Keratinocyte (primary cell): ENCODE data around the gene DENND1A. TPM values are rescaled to one million over a fixed set of nuclear protein-coding genes. Genes with fewer than 3 reads are reported as not detected.

ENCODE experiments used
- DNase-seq: peaks from one replicate; pipeline ENCODE4 v3.0.0-alpha.2; 2011; ENCODE audit warnings: low read depth, missing footprints, low spot score
- FAIRE-seq: peaks from 2 replicates; lab custom pipeline; 2011; peaks lifted over from hg19 to GRCh38; lab: Jason Lieb, UNC
- H2AFZ ChIP-seq: 2 replicates; pipeline ENCODE4 v1.6.0; 2012; ENCODE audit warnings: low read length, control low read depth, inconsistent platforms; ENCODE audit not compliant: control insufficient read depth
- H3K27ac ChIP-seq: 2 replicates; pipeline ENCODE4 v1.5.1; 2011; ENCODE audit warnings: low read length; ENCODE audit not compliant: control insufficient read depth, insufficient read depth
- H3K27me3 ChIP-seq: 3 replicates; pipeline ENCODE4 v1.6.0; 2011; ENCODE audit warnings: low read length; ENCODE audit not compliant: control insufficient read depth, insufficient read depth; ENCODE audit errors: extremely low read depth
- H3K36me3 ChIP-seq, 2 experiments: 2 replicates in 1 of 2; 3 replicates in 1 of 2; pipeline ENCODE4 v1.5.1; 2011; ENCODE audit warnings: low read length in 2 of 2, mild to moderate bottlenecking in 1 of 2; ENCODE audit not compliant: control insufficient read depth in 2 of 2, insufficient read depth in 2 of 2; ENCODE audit errors: extremely low read depth in 1 of 2
- H3K4me1 ChIP-seq: 3 replicates; pipeline ENCODE4 v1.5.1; 2011; ENCODE audit warnings: low read length; ENCODE audit not compliant: control insufficient read depth, insufficient read depth; ENCODE audit errors: extremely low read depth
- H3K4me2 ChIP-seq: 3 replicates; pipeline ENCODE4 v1.6.0; 2011; ENCODE audit warnings: low read depth, low read length; ENCODE audit not compliant: control insufficient read depth, insufficient read depth; ENCODE audit errors: extremely low read depth
- H3K4me3 ChIP-seq, 3 experiments: fragments of 200-600 bp in 1 of 3; sonication (generic) in 1 of 3; 2 replicates in 2 of 3; 3 replicates in 1 of 3; pipeline ENCODE4 v1.5.1; 2011 to 2016; ENCODE audit warnings: low read length in 3 of 3, mild to moderate bottlenecking in 3 of 3, control low read depth in 2 of 3, inconsistent platforms in 1 of 3, low read depth in 1 of 3, mixed read lengths in 1 of 3, mixed run types in 1 of 3, moderate library complexity in 1 of 3; ENCODE audit not compliant: control insufficient read depth in 2 of 3, insufficient read depth in 2 of 3; ENCODE audit errors: extremely low read depth in 1 of 3
- H3K79me2 ChIP-seq: 2 replicates; pipeline ENCODE4 v1.6.0; 2012; ENCODE audit warnings: low read length; ENCODE audit not compliant: control insufficient read depth, insufficient read depth
- H3K9ac ChIP-seq: 3 replicates; pipeline ENCODE4 v1.6.0; 2011; ENCODE audit warnings: low read length; ENCODE audit not compliant: control insufficient read depth, insufficient read depth; ENCODE audit errors: extremely low read depth
- H3K9me1 ChIP-seq: 3 replicates; pipeline ENCODE4 v1.6.0; 2011; ENCODE audit warnings: low read length; ENCODE audit not compliant: control insufficient read depth, insufficient read depth; ENCODE audit errors: extremely low read depth
- H3K9me3 ChIP-seq: 2 replicates; pipeline ENCODE4 v1.5.1; 2012; ENCODE audit warnings: low read depth, low read length; ENCODE audit not compliant: control insufficient read depth
- H4K20me1 ChIP-seq: 3 replicates; pipeline ENCODE4 v1.6.0; 2011; ENCODE audit warnings: low read length; ENCODE audit not compliant: control insufficient read depth, insufficient read depth; ENCODE audit errors: extremely low read depth
- EZH2 ChIP-seq: IDR thresholded peaks from one replicate; pipeline ENCODE4 v1.6.1; 2012; ENCODE audit warnings: inconsistent platforms, mild to moderate bottlenecking, low read length, moderate library complexity
- dilution Hi-C: fragments of 300-500 bp; cut with MboI; formaldehyde crosslinking; loops from one replicate; pipeline ENCODE4 v1.7.0; 2020; ENCODE audit warnings: low sequenced_read_pairs; ENCODE audit not compliant: extremely low pct_ligation_motif_present
- polyA plus RNA-seq, 5 experiments: library from polyadenylated mRNA; depleted of rRNA in 3 of 5; stranded (reverse) in 3 of 5; stranded (forward) in 1 of 5; unstranded in 1 of 5; fragments of >200 nt; gene quantifications; 1 replicate in 1 of 5; 2 replicates in 3 of 5; 3 replicates in 1 of 5; pipeline versions ENCODE4 v1.2.1 to v1.2.3, GENCODE V29; 2011 to 2012; ENCODE audit warnings: missing spikeins in 2 of 5, low read depth in 1 of 5, low replicate concordance in 1 of 5
- TF ChIP-seq, protein P1 (sequence below), 3 experiments: IDR thresholded peaks in 1 of 3; conservative IDR thresholded peaks in 1 of 3; optimal IDR thresholded peaks in 1 of 3; 2 replicates in 2 of 3; 3 replicates in 1 of 3; pipeline versions ENCODE3 to v1.5.1; 2011; ENCODE audit warnings: low read length in 3 of 3, mild to moderate bottlenecking in 3 of 3, moderate library complexity in 2 of 3, control low read depth in 1 of 3, inconsistent platforms in 1 of 3; ENCODE audit not compliant: insufficient read depth in 2 of 3; ENCODE audit errors: extremely low read depth in 1 of 3

The DENND1A gene
- polyA plus RNA-seq, 1 donor (not counting 4 experiments of a cell fraction or from before 2014, with no cell fraction given): 13.0 TPM

DNA sequence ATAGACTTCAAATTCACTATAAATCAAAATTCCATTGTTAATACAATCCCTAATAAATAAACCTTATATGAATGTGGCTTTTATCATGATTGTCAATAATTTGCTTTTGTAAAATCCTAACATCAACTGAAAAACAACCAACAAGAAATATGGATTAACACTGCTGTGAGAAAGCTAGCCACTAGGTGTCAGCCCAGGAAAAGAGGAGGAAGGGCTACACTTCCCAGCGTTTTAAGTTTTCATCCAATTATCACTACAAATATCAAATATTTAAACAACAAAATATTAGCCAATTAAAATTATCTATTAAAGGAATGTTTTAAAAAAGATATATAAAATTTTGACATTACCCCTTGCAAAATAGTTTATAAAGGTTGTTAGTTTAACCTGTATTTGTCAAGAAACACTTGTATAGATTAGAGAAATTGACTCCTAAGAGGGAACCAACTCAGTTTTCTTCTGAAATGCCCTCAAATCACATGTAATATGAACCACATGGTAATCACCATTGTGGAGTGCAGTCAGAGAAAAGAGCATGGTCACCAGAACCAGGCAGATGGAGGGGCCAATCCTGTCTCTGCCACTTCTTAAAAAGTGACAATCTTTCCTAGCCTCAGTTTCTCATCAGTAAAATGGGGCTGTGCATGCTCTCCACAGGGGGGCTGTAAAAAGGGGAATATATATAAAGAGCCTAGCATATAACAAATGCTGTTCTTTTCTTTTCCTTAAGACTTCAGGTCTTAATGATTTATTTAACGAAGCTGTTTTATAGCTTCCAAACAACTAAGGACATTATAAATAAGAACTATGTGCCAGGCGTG is 385.7 kb downstream of the DENND1A start:
- no peaks in the 10 kb centered on the region for H3K36me3 ChIP-seq
- H3K4me2 ChIP-seq: no peak overlapping the region
- no peaks in the 10 kb centered on the region for H3K79me2 ChIP-seq
- H3K4me3 ChIP-seq: no peak overlapping the region
- dilution Hi-C loops: no loop called here
- H2AFZ ChIP-seq: no peak overlapping the region
- peaks cover 3% of the 10 kb centered on the region for H4K20me1 ChIP-seq
- FAIRE-seq (no peak), DNase-seq (no peak)
- H3K27ac ChIP-seq: no peak overlapping the region
- H3K9ac ChIP-seq: no peak overlapping the region
- no peaks in the 10 kb centered on the region for H3K9me3 ChIP-seq
- H3K27me3 ChIP-seq: no peaks in the 10 kb centered on the region
- TF ChIP-seq, protein P1, sequence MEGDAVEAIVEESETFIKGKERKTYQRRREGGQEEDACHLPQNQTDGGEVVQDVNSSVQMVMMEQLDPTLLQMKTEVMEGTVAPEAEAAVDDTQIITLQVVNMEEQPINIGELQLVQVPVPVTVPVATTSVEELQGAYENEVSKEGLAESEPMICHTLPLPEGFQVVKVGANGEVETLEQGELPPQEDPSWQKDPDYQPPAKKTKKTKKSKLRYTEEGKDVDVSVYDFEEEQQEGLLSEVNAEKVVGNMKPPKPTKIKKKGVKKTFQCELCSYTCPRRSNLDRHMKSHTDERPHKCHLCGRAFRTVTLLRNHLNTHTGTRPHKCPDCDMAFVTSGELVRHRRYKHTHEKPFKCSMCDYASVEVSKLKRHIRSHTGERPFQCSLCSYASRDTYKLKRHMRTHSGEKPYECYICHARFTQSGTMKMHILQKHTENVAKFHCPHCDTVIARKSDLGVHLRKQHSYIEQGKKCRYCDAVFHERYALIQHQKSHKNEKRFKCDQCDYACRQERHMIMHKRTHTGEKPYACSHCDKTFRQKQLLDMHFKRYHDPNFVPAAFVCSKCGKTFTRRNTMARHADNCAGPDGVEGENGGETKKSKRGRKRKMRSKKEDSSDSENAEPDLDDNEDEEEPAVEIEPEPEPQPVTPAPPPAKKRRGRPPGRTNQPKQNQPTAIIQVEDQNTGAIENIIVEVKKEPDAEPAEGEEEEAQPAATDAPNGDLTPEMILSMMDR (optimal IDR thresholded peaks at IDR 0.05 in 1 of 3, IDR thresholded peaks at IDR 0.05 in 1 of 3, conservative IDR thresholded peaks at IDR 0.05 in 1 of 3; ENCODE audit: extremely low read depth in 1 of 3, insufficient read depth in 2 of 3, low read length in 3 of 3): peak; percentile 59 to 67 (median 62)
- TF ChIP-seq EZH2: no peak
- H3K9me1 ChIP-seq: no peaks in the 10 kb centered on the region
- no peaks in the 10 kb centered on the region for H3K4me1 ChIP-seq

DNA sequence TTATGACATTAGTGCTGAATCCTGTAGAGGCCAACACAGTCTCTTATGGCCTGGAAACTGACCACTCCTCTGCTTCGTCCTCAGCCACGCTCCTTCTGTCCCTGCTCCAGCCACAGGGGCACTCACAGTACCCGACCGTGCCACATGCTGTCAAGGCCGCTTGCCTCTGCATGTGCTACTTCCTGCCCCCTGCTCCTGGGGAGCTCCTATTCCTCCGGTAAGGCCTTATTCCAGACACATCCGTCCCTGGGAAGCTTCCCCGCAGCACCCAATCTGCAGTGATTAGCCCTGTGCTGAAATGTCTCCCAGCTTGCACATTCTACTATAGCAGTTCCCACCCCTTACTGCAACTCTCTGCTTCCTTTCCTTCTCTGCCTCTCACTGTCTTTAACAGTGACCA is 386.4 kb downstream of the DENND1A start:
- H3K27ac ChIP-seq: no peak overlapping the region

More for the DNA sequence above, 386.4 kb downstream of the DENND1A start:
- FAIRE-seq (no peak), DNase-seq (no peak)
- Histone ChIP-seq H3K4me3 (no peak overlapping the region), H3K79me2 (no peaks in the 10 kb centered on the region), H3K27me3 (no peaks in the 10 kb centered on the region), H2AFZ (no peak overlapping the region), H3K9me3 (no peaks in the 10 kb centered on the region), H3K4me2 (no peak overlapping the region), H3K9ac (no peak overlapping the region), H3K4me1 (no peaks in the 10 kb centered on the region), H4K20me1 (peaks cover 3% of the 10 kb centered on the region), H3K36me3 (no peaks in the 10 kb centered on the region), H3K9me1 (no peaks in the 10 kb centered on the region)
- TF ChIP-seq EZH2: no peak
- TF ChIP-seq, protein P1 (optimal IDR thresholded peaks at IDR 0.05 in 1 of 3, IDR thresholded peaks at IDR 0.05 in 1 of 3, conservative IDR thresholded peaks at IDR 0.05 in 1 of 3; ENCODE audit: extremely low read depth in 1 of 3, insufficient read depth in 2 of 3, low read length in 3 of 3): no peak
- dilution Hi-C loops: no loop called here
